HG02970 (cell line): Measurements from ENCODE around the gene GCNT4.

Source experiments
- ATAC-seq: cut with Tn5 transposase; IDR thresholded peaks from one replicate; pipeline ENCODE4 v1.9.1; 2021; ENCODE audit warnings: mild to moderate bottlenecking, moderate library complexity, moderate number of reproducible peaks; ENCODE audit not compliant: unreplicated experiment, low FRiP score

GCNT4 gene

DNA sequence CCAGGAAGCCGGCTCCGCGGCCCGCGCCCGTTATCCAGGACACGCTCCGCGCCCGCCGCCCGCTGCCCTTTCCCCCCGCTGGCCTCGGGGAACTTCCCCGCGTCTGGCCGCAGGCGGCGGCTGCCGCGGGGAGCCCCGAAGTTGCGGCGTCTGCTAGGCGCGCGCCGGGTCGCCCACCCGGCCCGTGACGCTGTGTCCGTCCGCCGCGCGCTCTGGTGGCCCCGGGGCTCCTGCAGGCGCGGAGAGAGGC is 621 bp upstream of the GCNT4 start:
- ATAC-seq: no peak

GRCh38 chr5:75051217-75051751 is 1.1 kb downstream of the GCNT4 start:
- no peak for ATAC-seq

- no peak for ATAC-seq
Observed at GRCh38 chr5:75050415-75050814, 1.9 kb downstream of the GCNT4 start.

DNA sequence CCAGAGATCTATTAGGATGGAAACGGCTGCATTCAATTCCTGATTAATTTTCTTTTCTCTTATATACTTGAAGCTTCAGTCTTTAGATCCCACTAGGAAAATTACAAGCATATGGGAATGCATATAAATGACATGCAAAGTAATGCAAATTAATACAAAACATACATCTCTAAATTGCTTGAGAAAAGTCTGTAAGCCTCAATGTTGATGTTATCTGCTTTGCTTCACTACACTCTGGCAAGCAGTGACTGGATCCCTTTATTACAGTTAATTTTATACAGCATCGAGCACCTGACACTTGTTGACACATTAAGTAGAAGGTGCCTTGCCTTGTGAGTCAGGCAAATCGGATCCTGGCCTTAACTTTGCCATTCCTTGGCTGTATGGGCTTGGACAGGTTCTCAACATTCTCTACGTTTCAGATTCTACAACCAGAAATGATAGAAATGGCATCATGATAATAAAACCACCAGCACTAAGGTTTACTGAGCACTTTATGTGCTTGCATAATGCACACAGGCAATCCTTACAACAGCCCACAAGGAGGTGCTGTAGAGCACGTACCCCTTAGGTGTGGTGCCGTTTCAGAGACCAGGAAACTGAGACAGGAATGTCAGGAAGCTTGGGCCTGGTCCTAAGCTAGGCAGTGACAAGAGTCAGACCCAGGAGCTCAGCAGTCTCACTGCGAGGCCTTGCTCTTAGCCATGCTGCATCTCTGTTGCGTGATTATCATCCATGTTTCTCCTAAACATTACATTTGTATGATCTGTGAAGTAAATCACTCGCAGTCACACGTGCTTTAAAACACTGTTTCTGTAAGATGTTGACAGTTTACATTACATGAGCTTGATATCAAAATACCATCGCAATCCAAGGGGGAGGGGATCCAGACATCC is 2.7 kb downstream of the GCNT4 start:
- ATAC-seq: no peak

DNA sequence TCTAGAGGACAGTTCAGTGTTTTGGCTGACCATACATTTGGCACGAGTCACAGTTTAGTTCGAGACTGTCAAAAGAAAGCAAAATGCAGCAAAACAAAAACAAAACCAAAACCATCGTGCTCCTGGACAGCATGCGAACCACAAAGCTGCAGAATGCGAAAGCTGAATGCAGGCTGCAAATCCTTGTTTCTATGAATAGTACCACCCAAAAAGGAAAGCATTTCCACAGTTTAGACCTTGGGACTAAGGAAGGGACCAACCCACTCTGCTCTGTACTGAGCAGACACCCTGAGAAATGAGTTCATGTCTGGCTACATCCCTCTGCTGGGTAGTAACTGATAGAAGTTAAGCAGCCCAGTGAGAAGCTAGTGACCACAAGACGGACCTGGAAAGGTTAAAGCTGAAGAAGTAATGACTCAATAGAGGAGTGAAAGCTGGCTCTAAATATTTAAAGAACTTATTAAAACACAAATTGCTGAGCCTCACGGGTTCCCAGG is 3.9 kb downstream of the GCNT4 start:
- ATAC-seq: no peak

DNA sequence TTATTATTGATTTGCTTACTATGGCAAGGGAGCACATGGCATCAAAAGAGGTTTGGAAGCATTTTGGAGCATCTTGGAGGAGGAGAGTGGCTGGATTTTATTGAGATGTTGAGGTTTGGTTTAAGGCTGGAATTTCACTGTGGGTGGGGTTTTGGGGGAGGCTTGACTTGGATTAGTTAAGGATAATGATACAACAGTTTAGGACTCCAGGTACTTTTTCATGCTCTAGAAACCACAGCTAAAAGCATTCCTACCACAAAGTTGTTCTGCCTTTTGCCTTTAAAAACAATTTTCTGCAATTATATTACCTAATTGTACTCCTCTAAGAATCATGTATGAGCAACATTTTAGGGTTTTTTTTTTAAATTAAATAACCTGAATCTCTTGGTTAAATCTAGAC is 5.0 kb downstream of the GCNT4 start:
- ATAC-seq: no peak

DNA sequence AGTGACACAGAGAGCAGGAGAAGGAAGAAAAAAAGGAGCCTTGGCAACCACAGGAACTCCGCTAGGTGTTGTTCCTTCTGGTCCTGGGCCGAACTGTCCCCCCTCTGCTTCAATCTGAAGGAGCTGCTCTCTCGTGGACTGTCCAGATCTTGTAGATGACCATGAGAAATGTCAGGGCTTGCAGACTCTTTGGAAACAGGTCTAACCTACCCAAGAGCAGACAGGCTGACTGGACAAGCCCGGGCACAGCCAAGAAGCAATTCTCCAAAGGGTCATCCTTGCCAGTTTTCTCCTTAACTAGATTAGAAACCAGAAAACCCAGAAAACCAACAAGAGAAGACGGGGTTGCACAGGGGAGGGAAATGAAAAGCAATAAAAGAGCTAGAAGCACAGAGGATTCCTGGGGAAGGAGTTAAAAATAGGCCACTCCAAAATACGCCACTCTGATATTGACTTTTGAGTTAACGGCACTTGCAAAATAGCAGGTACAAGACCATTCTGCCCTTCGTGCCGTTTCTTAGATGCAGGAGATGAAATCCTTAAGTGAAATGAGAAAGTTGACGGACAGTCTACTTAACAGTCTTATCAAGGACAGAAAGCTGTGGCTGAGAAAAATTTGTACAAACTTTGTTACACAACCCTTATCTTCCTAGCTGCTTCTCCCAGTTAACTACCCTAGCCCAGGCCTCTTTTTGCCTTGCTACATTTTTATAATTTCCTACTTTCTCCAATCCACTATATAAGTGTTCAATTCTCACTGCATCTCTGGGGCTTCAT is 5.8 kb downstream of the GCNT4 start:
- ATAC-seq: no peak

- ATAC-seq: no peak
Observed at GRCh38 chr5:75045071-75045470, 7.3 kb downstream of the GCNT4 start.

DNA sequence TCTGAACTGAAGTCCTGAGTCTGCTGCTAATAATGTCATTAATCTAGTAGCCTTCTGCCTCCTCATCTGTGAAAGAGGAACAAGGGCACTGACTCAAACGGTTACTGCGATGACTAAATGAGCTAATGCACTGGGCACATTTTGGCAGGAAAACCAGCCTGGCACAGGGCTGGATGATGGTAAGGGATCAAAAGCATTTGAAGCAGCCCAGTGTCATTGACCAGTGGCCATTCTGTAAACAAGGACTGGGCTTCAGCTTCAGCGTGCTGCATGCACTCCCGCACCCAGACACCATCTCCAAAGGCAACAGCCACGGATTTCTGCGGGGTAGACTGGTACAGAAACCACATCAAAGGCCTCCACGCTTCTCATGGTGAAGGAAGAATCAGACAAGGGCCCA is 8.0 kb downstream of the GCNT4 start:
- no peak for ATAC-seq

- no peak for ATAC-seq
Observed at GRCh38 chr5:75043633-75044264, 8.6 kb downstream of the GCNT4 start.

- ATAC-seq: no peak
Observed at GRCh38 chr5:75042522-75042921, 9.8 kb downstream of the GCNT4 start.

DNA sequence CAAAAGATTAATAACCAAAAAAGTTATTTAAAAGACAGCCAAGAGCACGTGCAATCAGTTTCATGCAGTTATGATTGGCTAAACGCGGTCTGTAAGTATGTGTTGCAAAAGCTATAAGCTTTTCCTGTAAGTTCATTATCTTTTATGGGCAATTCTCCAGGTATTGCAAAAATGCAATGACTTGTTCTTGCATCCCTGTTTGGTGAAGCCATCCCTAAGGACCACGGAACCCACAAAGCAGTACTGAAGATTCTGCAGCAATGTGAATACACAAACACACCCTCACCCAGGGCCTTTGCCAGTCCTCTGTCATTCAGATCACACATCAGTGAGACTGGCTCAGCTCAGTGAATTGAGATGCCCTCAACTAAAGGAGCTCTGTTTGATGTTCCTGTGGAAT is 11.4 kb downstream of the GCNT4 start:
- no peak for ATAC-seq

DNA sequence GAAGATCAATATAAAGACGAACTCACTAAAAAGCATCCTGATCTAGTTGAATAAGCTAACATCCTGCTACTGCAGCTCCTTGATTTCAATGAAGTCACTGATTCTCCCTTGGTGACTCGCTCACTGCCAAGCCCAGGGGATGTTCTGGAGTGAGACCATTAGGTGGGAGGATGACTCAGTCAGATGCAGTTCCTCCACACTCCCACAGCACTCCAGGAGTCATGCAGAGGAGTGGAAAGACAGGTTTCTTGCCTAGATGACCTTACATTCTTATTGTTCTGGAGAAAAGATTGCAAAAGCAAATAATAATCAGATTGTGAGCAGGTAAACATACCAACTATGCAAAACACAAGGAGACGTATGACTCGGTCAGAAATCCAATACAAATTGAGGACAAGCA is 15.3 kb downstream of the GCNT4 start:
- ATAC-seq: no peak

- no peak for ATAC-seq
Observed at GRCh38 chr5:75034137-75034739, 18.1 kb downstream of the GCNT4 start.

DNA sequence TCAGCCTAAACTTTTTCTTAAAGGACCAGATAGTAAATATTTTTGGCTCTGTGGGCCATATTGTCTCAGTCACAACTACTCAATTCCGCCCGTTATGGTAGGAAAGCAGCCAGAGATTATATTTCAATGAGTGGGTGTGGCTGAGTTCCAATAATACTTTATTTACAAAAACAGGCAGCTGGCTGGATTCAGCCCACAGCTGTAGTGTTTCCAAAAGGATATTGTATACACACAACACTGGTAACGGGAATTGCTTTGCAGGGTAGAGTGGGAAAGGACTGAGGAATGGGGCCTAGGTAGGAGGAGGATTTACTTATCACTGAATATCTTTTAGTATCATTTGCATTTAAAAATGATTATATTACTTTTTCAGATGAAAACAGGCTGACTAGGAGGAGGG is 21.0 kb downstream of the GCNT4 start:
- no peak for ATAC-seq

DNA sequence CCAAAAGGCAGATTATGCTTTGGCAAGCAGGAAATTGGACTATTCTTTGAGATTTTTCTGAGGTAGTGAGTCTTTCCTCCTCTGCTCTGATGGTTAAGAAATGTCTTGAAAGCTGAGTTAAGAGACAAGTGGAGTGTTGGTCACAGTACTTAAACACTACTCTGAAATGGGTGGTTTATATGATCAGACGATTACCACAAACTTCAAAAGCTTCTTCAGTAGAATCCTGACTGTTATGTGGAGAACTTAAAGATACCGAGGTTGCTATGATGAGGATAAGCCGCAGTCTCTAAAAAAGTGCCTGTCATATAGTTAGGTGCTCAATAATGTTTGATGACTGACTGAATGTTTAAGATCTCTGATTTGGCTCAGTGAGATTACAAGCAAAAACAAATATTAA is 24.3 kb downstream of the GCNT4 start:
- ATAC-seq: no peak

DNA sequence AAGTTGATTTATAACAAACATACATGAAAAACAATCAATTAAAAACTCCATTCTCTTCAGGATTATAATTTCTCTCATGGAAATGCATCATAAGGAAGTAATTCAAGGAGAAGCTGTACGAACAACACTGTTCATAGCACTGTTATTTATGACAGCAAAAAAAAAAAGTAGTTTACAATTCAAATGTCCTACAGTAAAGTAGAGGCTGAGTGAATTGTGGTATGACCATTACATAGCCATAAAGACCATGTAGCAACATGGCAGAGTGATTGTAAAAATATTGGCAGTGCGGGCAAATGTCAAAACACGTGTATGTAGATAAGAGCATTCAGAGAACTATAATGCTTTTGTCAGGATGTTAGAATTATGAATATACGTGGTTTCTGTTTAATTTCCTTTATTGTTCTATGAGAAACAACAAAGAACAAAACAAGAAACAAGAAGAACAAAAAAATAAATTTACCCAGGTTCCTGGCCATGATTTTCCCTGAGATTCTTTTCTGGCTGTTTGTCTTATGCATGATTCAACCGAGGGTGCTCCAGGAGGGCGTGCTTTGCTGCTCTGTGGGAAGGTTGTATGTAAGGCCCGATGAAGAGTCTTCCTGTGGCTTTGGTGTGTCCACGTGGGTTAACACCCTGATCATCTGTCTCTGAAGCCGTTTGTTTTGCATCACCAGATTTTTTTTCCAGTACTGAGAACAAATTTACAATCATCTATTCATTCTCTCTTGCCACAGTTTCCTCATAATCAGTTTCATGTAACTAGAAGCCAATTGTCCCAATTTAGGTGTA is 28.8 kb downstream of the GCNT4 start:
- ATAC-seq: no peak

DNA sequence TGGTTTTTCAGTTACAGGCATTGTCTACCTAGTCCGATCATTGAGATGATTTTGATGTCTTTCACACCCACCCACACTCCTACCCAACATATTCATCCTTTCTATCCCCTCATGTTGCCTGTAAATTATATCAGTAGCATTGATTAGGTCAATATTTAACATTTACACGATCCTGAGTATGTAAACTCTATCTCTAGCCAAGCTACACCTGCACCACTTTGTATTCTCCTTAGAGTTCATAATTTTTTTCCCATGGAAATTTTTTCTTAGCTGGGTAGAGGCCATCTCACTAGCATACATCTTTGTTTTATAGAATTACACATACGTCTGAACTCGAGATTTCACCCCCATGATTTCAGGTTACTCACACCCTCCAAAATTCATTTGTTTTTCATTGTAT is 30.6 kb downstream of the GCNT4 start:
- ATAC-seq: no peak

DNA sequence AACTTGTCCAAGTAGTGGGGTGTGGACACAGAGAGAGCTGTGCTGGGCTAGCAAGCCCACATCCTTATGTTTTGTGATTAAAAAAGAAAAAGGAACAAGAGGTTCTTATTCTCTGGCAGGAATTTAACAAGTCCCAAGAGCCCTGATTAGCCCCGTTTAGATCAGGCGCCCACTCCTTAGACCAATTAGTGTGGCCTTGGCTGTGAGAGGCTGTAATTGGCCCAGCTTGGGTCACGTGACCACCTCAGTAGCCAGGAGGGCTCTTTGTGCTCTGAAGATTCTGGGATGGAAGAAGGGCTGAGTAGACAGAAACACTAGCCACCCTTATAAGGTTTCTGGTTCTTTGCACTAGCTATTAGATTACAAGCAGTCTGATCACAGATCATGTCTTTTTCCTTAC is 31.1 kb downstream of the GCNT4 start:
- ATAC-seq: no peak
